ENCODE measurements around the gene OPHN1.

OPHN1 gene, protein sequence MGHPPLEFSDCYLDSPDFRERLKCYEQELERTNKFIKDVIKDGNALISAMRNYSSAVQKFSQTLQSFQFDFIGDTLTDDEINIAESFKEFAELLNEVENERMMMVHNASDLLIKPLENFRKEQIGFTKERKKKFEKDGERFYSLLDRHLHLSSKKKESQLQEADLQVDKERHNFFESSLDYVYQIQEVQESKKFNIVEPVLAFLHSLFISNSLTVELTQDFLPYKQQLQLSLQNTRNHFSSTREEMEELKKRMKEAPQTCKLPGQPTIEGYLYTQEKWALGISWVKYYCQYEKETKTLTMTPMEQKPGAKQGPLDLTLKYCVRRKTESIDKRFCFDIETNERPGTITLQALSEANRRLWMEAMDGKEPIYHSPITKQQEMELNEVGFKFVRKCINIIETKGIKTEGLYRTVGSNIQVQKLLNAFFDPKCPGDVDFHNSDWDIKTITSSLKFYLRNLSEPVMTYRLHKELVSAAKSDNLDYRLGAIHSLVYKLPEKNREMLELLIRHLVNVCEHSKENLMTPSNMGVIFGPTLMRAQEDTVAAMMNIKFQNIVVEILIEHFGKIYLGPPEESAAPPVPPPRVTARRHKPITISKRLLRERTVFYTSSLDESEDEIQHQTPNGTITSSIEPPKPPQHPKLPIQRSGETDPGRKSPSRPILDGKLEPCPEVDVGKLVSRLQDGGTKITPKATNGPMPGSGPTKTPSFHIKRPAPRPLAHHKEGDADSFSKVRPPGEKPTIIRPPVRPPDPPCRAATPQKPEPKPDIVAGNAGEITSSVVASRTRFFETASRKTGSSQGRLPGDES

DNA sequence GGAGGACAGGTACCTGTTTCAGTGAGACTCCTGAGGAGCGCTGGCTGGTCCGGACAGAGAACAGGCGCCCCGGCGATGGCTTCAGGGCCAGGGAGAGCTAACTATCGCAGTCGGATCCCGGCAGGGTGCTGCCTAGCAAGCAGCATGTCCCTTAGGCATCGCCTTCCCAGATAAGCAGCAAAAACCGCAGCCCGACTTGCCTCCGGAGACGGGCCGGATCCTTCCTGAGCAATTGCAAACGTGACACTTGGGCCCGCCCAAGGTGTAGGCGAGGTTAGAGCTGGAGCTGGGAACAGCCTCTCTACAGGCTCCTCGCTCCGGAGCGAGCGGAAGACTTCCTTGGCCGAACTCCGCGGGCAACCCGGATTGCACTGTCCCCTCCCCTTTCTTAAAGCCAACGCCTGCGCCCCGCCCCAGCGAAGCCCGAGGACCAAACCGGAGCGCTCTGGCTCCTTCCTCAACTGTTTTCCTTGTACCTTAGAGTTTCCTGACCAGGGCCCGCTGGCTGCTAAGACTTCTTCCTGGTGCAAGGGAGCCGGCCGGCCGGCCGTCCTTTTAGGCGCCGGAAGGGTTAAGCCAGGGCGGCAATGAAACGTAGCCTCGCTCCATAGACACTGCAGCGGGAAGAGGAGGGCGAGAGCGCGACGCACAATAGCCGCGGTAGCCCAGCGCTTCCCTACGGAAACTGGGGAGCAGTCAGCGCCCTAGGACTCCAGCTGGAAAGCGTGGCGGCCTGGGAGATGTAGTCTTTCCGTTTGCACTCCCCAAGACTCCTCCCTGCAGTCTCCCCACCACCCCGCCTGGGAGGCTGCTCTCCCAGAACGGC lies at the start of gene OPHN1:
TSS of gene OPHN1 (minus strand) at position 341 of the 826 bp plus-strand sequence. CDS start 475 bp downstream, outside the sequence.
- peak; percentile 21 to 35 for DNase-seq (ENCODE audit: low read depth in 2 of 2)

DNA sequence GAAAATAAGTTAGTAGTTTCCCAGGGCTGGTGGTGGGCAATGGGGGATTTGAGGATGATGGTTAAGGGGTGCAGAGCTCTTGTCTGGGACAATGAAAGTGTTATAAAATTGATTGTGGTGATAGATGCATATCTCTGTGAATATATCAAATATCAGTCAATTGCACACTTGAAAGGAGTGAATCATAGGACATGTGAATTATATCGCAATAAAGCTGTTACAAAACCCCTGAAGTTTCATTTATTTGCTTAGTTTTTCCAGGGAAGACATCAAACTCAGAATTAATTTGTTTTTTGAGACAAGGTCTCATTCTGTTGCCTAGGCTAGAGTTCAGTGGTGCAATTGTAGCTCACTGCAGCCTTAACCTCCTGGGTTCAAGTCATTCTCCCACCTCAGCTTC lies 47.7 kb upstream of the OPHN1 start:
- DNase-seq (ENCODE audit: low read depth in 2 of 2), result no peak

DNA sequence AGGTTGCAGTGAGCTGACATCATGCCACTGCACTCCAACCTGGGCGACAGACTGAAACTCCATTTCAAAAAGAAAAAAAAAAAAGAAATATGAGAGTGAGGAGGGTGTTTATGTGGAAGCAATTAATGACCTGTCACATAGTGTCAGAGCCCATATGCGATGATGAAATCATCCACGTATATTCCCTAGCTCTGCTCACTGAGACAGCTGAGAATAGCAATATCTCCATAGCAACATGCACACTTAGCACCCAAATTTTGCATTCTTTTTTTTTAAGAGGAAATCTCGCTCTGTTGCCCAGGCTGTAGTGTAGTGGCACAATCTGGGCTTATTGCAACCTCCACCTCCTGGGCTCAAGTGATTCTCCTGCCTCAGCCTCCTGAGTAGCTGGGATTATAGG lies 31.5 kb upstream of the OPHN1 start:
- DNase-seq (ENCODE audit: low read depth in 2 of 2), result no peak

DNA sequence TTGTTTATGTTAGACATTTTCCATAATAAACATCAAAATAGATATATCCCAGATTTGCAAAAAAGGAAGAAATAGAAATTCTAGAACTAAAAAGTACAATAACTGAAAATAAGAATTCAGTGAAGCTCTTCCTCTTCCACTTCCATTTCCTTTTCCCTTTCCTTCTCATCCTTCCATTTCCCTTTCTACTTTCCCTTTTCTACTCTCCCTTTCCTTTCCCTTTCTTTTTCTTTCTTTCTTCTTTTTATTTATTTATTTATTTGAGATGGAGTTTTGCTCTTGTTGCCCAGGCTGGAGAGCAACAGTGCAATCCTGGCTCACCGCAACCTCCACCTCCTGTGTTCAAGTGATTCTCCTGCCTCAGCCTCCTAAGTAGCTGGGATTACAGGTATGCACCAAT lies 30.6 kb upstream of the OPHN1 start:
- no peak for DNase-seq (ENCODE audit: low read depth in 2 of 2)

DNA sequence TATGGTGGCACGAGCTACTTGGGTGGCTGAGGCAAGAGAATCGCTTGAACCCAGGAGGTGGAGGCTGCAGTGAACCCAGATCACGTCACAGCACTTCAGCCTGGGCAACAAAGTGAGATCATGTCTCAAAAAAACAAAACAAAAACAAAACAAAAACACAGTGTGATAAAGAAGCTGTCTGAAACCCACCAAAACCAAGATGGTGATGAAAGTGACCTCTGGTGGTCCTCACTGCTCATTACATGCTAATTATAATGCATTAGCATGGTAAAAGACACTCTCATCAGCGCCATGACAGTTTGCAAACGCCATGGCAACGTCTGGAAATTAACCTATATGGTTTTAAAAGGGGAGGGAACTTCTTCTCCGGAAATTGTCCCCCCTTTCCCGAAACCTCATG lies 29.4 kb upstream of the OPHN1 start:
- DNase-seq (ENCODE audit: low read depth in 2 of 2), result peak in 1 of 2 experiments; percentile 13

DNA sequence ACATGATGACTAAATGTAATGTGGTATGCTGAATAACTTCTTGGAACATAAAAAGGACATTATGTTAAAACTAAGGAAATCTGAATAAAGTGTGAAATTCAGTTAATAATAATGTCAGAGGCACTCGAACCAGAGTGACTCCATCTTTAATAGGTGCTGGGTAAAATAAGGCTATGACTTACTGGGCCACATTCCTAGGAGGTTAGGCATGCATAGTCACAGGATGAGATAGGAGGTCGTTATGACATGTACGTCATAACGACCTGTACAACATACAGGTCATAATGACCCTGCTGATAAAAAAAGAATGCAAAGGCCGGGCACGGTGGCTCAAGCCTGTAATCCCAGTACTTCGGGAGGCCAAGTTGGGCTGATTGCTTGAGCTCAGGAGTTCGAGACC lies 28.9 kb upstream of the OPHN1 start:
- DNase-seq (ENCODE audit: low read depth in 2 of 2), result no peak

DNA sequence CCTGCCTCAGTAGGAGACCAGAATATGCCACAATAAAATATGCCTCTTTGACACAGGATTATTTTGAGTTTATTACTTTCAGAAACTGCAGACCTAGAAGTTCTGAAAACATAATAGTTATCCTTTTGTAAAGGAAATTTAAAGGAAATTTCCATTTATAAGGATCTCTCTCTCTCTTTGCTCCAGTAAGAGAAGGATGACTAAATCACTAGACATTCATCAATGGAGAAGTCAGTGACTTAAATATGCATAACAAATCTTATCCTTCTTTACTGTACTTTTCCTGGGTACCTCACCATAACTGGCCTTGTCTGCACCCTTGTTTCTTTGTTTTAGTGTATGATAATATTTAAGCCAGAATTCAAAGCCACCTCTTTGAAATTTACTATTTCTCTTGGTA lies 28.3 kb upstream of the OPHN1 start:
- no peak for DNase-seq (ENCODE audit: low read depth in 2 of 2)

DNA sequence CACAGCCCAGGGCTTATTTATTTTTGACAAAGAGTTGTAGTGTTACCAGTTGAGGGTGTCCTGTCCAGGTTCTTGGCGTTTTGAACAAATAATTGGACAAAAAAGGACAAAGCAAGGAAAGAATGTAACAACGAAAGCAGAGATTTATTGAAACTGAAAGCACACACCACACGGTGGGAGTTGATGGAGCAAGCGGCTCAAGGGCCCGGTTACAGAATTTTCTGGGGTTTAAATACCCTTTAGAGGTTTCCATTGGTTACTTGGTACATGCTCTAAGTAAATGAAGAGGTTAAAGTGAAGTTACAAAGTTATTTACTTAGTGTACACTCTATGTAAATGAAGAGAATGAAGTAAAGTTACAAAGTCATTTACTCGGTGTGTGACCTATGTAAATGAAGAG lies 27.8 kb upstream of the OPHN1 start:
- no peak for DNase-seq (ENCODE audit: low read depth in 2 of 2)

DNA sequence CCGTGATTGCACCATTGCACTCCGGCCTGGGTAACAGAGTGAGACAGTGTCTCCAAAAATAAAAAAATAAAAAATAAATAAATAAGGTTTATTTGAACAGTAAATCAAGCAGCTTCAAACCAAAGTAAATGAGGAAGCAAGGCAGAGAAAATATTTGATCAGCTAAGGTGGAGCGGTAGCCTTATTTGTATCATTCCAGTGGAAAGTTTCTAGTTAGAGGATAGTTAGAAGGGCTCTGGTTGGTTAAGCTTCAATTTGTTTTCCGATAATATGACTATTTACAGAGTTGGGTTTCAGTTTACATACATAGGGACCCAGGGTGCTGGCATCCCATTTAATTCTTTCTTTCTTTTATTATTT lies 21.8 kb upstream of the OPHN1 start:
- DNase-seq (ENCODE audit: low read depth in 2 of 2), result no peak

DNA sequence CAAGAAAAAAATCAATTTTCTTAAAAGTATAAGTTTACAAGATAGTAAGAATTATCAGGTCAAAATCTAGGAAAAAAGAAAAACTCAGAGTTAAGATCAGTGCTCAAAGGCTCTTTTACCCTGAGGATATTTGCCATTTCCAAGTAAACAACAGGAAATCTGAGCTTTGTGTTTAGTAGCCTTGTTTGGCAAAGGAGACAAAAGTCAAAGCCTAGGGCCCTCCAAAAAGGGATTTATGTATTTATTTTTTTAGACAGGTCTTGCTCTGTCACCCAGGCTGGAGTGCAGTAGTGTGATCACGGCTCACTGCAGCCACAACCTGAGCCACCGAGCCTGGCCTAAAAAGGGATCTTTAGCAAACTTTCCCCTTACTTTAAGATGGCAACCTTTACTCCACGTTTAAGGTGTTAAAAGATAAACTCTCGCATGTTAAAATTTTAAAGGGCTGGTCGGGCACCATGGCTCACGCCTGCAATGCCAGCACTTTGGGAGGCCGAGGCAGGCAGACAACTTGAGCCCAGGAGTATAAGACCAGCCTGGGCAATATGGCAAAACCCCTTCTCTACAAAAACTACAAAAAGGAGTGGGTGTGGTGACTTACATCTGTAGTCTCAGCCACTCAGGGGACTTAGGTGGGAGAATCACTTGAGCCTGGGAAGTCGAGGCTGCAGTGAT lies 21.3 kb upstream of the OPHN1 start:
- no peak for DNase-seq (ENCODE audit: low read depth in 2 of 2)

DNA sequence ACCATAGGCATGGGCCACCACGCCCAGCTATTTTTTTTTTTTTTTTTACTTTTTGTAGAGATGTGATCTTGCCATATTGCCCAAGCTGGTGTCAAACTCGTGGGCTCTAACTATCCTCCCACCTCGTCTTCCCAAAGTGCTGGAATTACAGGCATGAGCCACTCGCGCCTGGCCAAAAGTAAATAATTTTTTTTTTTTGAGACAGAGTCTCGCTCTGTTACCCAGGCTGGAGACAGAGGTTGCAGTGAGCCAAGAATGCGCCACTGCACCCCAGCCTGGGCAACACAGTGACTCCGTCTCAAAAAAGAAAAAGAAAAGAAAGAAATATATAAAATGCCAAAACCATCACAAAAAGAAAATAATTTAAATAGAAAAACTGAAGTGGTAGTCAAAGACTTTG lies 18.4 kb upstream of the OPHN1 start:
- DNase-seq (ENCODE audit: low read depth in 2 of 2), result no peak

DNA sequence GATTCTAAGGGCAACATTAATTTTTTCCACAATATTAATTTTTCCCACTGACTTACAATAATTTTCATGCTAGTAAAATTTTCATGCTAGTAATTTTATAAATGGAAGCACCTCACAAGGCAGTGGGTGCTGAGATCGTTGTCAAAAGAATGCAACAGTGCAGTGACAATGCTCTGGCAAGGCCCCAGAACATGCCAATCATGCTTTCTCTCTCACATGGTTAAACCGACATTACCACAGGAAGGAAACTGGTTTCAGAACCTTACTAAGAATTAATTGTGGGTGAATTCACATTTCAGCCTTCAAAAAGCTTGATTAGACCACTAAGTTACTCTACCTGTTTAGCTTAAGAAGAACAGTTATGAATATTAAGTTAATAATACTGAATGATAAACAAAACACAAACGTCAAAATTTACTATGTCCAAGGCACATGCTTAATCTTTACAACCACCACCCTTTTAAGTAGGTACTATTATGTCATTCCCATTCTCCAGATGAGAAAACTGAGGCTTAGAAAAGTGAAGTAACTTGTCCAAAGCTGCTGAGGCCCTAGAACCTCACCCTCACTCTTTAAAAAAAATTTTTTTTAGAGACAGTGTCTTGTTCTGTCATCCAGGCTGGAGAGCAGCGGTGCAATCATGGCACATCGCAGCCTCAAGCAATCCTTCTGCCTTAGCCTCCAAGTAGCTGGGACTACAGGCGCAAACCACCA lies 10.0 kb upstream of the OPHN1 start:
- DNase-seq (ENCODE audit: low read depth in 2 of 2), result peak in 1 of 2 experiments; percentile 30

DNA sequence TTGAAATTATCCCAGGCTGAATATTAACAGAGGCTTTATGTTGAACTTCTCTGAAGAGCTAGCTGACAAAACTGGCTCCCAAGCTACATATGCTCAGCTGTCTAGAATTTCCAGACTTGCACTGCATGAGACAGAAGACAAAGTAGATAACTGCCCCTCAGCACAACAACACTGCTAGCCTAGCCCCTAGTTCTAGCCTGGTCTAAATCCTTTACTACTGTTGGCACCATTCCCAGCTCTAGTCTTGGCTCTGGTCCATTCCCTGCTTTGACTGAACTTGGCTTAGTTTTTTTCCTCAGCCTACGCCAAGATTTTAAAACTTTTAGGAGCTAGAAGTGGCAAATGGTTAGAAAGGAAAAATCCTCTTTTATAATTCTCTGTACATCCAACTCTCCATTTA lies 7.6 kb upstream of the OPHN1 start:
- DNase-seq (ENCODE audit: low read depth in 2 of 2), result peak; percentile 50 to 52

DNA sequence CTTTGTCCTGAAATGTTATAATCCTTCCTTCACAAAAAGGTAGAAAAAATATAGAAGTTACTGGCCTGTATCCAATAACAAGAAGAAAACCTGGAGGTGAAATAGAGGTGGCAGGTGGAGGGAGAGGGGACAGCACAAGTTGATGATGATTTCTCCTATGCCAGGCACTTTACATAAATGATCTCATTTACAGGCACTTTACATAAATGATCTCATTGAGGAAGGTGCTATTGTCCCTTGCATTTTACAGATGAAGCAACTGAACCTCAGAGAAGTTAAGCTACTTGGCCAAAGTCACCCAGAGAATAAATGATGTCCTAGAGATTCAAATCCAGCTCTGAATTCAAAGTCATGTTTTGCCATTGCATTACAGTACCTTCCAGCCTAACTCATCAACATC lies 7.1 kb upstream of the OPHN1 start:
- DNase-seq (ENCODE audit: low read depth in 2 of 2), result no peak

DNA sequence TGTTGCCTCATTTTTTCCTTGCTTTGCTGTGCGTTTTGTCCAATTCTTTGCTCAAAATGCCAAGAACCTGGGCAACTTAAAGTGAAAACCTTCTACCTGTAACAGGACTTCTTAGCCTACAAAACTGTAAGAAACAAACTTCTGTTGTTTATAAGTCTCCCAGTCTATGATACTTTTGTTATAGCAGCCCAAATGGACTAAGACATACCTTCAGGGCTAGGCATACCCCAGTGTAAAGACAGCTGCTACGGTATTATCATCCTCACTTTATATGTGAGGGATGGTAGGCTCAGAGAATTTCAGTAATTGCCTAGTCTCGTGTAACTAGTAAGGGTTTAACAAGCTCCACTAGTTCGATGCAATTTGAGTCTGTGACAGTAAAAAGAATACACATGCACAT lies 6.0 kb upstream of the OPHN1 start:
- DNase-seq (ENCODE audit: low read depth in 2 of 2), result no peak

DNA sequence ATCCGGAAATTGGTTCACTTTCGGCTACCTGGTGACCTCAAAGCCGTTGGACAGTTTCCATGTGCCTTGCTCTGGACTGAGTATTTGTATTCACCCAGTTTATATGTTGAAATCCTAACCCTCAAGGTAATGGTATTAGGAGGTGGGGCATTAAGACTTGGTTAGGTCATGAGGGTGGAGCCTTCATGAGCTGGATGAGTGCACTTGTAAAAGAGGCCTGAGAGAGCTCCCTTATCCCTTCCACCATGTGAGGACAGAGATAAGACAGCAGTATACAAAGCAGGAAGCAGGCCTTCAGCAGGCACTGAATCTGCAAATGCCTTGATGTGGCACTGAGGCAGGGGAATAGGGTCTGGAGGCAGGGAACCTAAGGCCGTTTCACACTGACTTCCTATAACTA lies 5.3 kb upstream of the OPHN1 start:
- no peak for DNase-seq (ENCODE audit: low read depth in 2 of 2)

DNA sequence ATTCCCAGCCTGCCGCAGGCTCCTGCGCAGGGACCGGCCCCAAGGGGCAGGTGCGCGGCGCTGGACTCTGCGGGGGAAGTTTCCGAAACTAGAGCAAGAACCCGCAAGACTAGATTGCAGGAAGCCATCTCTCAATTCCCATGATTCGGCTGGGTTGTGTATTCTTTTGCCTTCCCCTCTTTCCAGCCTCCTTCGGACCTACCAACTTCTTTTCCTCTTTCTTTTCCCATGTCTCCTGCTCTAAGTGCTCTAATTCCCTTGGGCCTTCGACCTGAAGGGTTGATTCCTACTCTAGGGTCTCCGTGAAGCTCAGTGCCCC lies 645 bp upstream of the OPHN1 start:
- no peak for DNase-seq (ENCODE audit: low read depth in 2 of 2)

DNA sequence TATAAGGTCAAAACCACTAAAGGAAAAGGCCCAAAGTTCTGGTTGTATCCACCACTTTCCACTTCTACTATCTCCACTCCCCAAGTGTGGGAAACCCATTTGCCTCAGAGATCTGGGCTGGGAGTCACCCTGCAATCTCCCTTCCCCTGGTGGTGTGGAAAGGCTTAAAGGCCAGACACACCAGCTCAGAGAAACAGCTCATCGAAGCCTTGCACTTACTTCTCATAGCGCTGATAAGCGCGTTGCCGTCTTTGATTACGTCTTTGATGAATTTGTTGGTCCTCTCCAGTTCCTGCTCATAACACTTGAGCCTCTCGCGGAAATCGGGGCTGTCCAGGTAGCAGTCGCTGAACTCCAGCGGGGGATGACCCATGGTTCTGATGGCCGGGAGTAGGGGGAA lies 647 bp downstream of the OPHN1 start:
- no peak for DNase-seq (ENCODE audit: low read depth in 2 of 2)

DNA sequence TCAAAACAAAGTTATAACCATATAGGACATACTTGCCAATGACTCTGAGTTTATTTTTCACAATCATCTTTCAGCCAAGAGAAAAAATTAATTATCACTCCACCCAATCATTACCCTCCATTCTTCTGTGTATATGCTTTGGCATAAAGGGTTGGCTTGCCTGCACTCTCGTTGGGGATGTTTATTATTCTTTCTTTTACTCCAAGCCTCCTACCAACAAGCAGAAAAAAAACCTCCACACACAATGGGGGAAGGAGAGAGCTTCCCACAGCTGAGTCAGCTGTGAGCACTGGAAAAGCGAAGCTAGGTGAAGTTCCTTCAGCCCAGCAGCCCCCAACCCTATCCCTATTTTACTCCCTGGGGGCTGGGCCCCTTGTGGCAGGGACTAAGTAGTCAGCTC lies 1.5 kb downstream of the OPHN1 start:
- no peak for DNase-seq (ENCODE audit: low read depth in 2 of 2)

DNA sequence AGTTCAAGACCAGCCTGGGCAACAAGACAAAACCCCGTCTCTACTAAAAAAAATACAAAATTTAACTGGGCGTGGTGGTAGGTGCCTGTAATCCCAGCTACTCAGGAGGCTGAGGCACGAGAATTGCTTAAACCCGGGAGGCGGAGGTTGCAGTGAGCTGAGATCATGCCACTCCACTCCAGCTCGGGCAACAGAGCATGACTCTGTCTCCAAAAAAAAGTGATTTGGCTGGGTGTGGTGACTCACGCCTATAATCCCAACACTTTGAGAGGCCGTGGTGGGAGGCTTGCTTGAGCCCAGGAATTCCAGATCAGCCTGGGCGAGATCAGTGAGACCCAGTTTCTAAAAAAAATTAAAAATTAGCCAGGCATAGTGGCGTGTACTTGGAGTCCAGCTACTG lies 4.1 kb downstream of the OPHN1 start:
- DNase-seq (ENCODE audit: low read depth in 2 of 2), result no peak

DNA sequence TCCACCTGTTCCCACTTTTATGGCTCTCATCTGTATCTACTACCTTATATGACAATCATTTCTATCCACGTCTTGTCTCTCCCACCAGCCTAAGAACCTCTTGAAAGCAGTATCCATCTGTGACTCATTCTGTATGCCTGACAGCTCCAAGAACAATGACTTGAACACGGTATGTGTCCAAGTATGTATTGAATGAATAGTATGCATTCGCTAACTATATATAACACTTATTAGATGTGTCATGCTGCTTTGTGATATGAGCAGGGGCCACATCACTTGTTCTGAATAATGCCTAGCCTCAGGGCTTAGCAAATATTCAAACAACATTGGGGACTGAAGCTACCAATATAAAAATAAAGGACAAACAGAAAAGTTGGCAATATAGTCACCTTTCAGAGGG lies 4.9 kb downstream of the OPHN1 start:
- peak; percentile 39 to 41 for DNase-seq (ENCODE audit: low read depth in 2 of 2)

Measured in fibroblast of skin of left biceps (primary cell).